ENCODE measurements around the gene ARFGEF3.
"Not testable (repeated sequence)": the region's sequence is repeated elsewhere in the genome, so short reads cannot be mapped to it uniquely, and the experiment has no call there.

The ARFGEF3 gene, protein sequence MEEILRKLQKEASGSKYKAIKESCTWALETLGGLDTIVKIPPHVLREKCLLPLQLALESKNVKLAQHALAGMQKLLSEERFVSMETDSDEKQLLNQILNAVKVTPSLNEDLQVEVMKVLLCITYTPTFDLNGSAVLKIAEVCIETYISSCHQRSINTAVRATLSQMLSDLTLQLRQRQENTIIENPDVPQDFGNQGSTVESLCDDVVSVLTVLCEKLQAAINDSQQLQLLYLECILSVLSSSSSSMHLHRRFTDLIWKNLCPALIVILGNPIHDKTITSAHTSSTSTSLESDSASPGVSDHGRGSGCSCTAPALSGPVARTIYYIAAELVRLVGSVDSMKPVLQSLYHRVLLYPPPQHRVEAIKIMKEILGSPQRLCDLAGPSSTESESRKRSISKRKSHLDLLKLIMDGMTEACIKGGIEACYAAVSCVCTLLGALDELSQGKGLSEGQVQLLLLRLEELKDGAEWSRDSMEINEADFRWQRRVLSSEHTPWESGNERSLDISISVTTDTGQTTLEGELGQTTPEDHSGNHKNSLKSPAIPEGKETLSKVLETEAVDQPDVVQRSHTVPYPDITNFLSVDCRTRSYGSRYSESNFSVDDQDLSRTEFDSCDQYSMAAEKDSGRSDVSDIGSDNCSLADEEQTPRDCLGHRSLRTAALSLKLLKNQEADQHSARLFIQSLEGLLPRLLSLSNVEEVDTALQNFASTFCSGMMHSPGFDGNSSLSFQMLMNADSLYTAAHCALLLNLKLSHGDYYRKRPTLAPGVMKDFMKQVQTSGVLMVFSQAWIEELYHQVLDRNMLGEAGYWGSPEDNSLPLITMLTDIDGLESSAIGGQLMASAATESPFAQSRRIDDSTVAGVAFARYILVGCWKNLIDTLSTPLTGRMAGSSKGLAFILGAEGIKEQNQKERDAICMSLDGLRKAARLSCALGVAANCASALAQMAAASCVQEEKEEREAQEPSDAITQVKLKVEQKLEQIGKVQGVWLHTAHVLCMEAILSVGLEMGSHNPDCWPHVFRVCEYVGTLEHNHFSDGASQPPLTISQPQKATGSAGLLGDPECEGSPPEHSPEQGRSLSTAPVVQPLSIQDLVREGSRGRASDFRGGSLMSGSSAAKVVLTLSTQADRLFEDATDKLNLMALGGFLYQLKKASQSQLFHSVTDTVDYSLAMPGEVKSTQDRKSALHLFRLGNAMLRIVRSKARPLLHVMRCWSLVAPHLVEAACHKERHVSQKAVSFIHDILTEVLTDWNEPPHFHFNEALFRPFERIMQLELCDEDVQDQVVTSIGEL (N-terminal part only)

DNA sequence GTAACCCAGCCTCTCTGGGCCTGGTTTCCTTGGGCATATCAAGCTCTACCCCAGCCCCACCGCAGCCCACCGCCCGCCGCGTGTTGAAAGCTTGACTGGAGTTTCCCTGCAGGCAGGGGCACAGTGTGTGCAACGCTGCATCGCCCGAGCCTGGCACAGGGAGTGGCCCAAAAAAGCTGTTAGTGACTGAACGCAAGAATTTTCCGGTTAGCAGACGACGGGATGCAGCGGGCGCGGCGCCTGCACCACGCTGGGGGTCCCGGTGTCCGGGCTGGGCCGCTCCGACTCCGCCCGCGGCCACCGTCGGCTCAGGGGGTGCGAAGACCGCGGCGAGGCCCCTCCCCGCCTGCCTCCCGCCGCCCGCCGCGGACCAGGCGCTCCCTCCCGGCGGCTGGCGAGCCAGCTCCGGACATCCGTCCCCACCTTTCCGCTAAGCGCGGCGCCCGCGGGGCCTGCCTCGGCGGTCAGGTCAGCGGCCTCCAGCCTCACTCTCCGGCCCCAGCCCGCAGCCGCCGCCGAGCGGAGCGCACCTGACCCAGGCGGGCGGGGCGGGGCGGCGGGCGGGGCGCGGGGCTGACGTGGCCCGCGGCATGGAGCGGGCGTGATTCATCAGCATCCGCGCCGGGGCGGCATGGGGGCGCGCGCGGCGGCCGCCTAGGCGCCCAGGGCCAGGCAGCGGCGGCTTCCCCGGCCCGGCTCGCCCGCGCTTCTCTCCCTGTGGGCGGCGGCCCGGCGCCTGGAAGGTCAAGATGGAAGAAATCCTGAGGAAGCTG, at the start of gene ARFGEF3:
Gene ARFGEF3 (plus strand): TSS at position 602 of the 773 bp plus-strand sequence. CDS start 148 bp downstream, at position 750.
- peak; percentile 71 for DNase-seq (ENCODE audit: low spot score)

DNA sequence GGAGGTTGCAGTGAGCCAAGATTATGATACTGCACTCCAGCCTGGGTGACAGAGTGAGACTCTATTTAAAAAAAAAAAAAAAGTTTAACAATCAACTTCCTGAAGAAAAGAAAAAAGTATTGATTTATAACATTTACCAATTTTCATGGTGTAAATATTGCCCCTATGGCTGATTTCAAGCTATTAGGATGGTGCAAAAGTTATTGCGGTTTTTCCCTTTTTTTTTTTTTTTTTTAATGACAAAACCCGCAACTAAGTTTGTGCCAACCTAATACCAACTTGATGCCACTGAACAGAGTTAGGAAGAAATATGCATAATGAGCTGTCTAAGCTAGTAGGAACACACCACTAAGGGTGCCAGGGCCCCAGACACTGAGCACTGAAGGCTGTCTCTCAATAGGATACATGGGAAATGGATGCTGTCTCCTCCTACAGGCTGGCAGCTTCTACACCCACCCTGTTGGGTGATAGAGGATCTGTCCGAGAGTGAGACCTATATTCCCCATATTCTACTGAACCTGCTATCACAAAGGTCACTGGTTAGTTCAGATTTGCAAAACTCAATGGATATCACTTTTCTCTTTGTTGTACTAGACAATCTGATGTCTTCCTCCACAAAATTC, 48.0 kb upstream of the ARFGEF3 start:
- no peak for DNase-seq (ENCODE audit: low spot score)

- no peak for DNase-seq (ENCODE audit: low spot score)
These were observed 46.5 kb upstream of the ARFGEF3 start for GRCh38 chr6:138115201-138115600.

DNA sequence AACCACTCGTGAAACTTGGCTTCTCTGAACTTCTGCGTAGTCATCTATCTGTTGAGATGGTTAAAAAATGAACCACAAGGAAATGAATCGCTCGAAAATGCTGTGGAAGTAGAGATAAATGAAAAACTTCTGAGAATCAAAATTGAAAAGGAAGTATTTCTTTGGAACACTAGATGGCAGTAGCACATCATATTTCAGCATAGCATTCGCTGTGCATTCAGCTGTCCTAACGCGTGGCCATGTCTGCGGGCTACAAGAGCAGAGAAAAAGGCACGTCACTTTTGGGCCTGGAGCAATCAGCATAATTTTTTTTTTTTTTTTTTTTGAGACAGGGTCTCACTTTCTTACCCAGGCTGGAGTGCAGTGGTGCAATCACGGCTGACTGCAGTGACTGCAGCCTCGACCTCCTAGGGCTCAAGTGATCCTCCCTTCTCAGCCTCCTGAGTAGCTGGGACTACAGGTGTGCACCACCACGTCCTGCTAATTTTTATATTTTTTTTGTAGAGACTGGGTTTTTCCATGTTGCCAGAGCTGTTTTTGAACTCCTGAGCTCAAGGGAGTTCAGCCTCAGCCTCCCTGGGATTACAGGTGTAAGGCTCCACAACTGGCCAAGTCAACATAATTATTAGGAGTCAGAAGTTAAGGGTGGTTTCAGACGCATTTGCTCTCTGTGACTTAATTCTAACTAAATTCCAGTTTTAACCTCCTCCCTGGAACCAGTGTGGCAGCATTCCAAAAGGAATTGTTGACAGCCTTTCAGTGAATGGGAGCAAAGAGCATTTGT, 45.7 kb upstream of the ARFGEF3 start:
- DNase-seq (ENCODE audit: low spot score): peak; percentile 69

GRCh38 chr6:138116661-138116999, 45.1 kb upstream of the ARFGEF3 start:
- DNase-seq (ENCODE audit: low spot score): no peak

GRCh38 chr6:138117376-138117914, 44.3 kb upstream of the ARFGEF3 start:
- no peak for DNase-seq (ENCODE audit: low spot score)

DNA sequence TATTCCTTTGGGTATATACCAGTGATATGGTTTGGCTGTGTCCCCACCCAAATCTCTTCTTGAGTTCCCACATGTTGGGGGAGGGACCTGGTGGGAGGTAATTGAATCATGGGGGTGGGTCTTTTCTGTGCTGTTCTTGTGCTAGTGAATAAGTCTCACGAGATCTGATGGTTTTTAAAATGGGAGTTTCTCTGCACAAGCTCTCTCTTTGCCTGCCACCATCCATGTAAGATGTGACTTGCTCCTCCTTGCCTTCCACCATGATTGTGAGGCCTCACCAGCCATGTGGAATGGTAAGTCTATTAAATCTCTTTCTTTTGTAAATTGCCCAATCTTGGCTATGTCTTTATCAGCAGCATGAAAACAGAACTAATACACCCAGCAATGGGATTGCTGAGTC, 42.5 kb upstream of the ARFGEF3 start:
- not testable (repeated sequence) for DNase-seq (ENCODE audit: low spot score)

DNA sequence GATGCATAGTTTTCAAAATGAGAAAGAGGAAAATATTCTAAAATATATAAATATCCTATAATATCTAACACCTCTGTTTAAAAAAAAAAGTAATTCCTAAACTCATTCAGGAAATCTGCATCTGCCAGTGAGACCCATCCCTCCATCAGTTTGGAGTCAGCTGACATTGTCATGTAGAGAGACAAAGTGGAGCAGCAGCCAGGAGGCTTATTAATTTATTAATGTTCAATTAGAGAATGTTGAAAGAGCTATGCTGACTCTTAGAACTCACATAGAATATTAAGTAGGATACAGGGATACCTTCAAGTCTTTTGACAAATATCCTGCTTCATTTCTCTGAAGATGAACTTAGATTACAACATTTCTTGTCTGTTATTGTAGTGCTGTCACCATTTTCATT, 41.8 kb upstream of the ARFGEF3 start:
- no peak for DNase-seq (ENCODE audit: low spot score)

DNA sequence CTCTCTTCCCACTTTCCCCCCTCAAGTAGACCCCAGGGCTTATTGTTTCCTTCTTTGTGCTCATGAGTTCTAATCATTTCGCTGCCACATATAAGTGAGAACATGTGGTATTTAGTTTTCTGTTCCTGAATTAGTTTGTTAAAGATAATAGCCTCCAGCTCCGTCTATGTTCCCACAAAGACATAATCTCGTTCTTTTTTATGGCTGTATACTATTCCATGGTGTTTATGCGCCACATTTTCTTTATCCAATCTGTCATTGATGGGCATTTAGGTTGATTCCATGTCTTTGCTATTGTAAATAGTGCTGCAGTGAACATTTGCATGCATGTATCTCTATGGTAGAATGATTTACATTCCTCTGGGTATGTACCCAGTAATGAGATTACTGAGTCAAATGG, 37.6 kb upstream of the ARFGEF3 start:
- DNase-seq (ENCODE audit: low spot score): no peak

GRCh38 chr6:138128096-138128495, 33.6 kb upstream of the ARFGEF3 start:
- no peak for DNase-seq (ENCODE audit: low spot score)

DNA sequence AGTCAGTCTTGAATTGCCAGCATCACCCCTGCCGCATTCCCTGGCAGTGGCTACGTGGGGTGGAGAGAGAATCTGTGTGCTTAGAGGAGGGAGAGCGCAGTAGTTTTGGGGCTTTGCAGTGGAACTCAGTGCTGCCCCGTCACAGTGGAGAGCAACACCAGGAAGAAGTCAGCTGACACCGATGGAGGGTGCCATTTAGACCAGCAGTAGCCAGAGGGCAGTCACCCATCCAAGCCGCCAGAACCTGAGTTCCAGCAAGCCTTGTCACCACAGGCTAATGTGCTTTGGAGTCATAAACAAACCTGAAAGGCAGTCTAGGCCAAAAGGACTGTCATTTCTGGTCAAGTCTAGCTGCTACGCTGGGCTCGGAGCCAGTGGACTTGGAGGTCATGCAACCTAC, 32.5 kb upstream of the ARFGEF3 start:
- no peak for DNase-seq (ENCODE audit: low spot score)

DNA sequence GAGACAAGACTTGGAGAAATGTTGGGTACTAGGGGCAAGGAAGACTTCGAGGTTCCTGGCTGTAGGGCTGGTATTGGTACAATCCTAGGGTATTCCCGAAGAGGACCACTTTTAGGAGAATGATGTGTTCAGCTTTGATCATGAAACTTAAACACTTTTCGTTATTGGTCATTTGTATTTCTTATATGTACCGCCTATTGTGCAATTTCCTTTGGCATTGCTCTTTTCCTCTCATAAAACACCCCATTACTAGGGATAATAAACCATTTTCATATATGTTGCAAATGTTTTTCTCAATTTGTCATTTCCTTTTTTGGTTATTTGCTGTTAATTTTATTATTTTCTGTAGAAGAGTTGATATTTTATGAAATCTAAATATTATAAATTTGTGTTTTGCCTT, 18.9 kb upstream of the ARFGEF3 start:
- DNase-seq (ENCODE audit: low spot score): no peak

- DNase-seq (ENCODE audit: low spot score): no peak
These were observed 16.3 kb upstream of the ARFGEF3 start for GRCh38 chr6:138145402-138145801.

- no peak for DNase-seq (ENCODE audit: low spot score)
These were observed 15.2 kb upstream of the ARFGEF3 start for GRCh38 chr6:138146544-138146943.

DNA sequence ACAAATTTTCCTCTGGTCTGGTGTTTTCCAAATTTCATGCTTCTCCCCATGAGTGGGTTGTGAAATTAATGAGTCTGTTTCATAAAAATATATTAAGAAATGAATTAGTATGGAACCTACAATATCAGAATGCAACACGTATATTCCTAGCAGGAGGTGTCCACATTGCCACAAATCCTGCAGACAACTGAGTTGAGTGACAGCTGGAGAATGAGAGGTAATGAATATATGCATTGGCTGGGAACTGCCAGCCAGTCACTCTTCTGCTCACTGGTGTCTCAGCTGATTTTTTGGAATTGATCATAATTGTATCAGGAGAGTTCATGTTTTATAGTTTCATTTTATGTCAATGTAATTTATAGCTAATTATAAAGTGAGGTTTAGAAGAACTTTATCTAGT, 6.3 kb upstream of the ARFGEF3 start:
- DNase-seq (ENCODE audit: low spot score): no peak

GRCh38 chr6:138157986-138158638, 3.6 kb upstream of the ARFGEF3 start:
- no peak for DNase-seq (ENCODE audit: low spot score)

DNA sequence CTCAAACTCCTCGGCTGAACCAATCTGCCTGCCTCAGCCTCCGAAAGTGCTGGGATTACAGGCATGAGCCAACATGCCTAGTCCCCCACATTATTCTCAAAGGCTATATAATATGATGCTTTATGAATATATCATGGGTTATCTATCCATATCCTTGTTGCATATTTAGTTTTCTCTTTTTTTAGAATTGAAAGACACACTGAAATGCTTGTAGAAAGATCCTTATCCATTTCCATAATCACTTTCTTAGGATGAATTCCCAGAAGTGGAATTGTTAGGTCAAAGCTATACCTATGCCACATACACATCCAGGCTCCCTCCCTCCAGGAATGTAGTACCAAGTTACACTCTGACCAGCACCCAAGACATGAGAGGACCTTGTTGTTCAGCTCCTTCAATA, 2.5 kb upstream of the ARFGEF3 start:
- no peak for DNase-seq (ENCODE audit: low spot score)

DNA sequence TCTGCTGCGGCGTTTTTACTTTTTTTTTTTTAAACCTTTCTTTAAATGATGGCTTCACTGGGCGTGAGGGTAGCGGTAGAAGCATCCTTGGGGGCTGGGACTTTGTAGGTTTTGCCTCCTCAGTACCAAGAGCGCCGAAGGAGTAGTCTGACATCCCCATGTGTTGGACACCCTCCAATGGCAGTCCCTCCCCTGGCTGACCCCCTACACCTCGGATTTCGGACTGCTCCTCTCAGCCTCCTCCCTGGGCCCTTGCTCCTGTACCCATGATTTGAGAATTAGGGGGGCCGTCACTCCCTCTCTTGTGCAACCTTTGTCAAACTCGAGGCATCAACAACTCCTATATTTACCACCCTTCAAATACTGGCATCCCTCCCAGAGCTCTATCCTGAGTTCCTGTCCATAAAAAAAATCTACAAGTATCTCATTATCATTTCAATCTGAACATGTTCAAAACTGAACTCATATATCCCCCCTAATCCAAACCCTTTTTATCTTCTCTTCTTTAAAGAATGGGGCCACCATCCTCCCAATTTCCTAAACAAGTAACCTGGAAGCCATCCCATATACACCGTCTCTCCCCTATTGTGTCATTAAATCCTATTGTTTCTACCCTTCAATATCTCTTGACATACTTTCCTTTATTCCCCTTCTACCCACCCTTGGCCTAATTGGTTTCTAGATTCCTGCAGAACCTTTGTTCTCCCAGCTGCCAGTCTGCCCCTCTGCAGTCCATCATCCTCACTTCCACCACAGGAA, 1.2 kb upstream of the ARFGEF3 start:
- DNase-seq (ENCODE audit: low spot score): no peak

DNA sequence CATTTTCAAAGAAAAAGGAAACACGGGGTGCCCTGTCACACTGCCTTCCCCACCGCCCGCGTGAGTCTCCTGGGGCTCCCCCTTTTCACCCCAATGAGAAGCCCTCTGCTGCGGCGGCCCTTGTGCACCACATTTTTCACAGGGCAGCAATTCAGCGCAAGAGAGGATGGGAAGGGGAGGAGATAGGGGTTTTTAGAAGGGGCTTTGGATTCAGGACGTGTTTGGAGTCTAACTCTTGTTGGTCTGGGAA, 726 bp upstream of the ARFGEF3 start:
- DNase-seq (ENCODE audit: low spot score): no peak

All from AG08396 (cell line).